GM15510 (cell line): Measurements from ENCODE around the gene ZCCHC17.

ENCODE experiments used
- POLR2A ChIP-seq: IDR thresholded peaks from 3 replicates; pipeline ENCODE4 v1.6.1; 2011; ENCODE audit warnings: borderline replicate concordance; ENCODE audit not compliant: insufficient read length; ENCODE audit errors: extremely low read depth

The ZCCHC17 gene

DNA sequence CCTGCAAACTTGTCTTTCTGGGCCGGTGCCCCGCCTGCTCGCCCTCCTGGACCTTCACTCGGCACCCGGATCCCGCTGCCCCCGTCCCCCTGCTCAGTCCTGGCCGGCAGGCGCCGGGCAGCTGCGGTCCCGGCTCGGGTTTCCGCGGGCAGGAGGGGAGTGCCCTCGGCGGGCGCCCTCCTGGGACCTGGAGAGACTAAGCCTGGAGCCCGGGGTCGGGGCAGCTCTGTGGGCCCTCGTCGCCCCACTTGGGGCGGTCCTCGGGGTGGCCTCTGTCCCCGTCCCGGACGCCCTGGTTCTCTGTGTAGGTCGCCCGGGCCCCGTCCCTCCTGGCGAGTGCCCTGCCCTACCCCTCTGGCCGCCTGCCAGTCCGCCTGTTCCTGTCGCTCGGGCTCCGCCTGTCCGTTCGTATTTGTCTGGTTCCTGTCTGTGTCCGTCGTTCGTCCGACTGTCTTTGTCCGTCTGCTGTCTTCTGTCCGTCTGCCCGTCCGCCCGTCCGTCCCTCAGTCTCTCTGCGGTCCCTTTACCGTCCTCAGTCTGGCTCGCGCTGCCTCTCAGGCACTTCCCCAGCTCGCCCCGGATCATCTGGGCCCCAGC lies 116.7 kb downstream of the ZCCHC17 start:
- no peak for TF ChIP-seq POLR2A
